Measurements from ENCODE around the gene CDC37L1. TPM values are rescaled to one million over a fixed set of nuclear protein-coding genes. Genes with fewer than 3 reads are reported as not detected.

CDC37L1 gene
- total and polyA plus RNA-seq, 2 of the 8 experiments (the other 6 are each of a cell fraction or from before 2014, with no cell fraction given): 4.6 to 23.8 TPM

- TF ChIP-seq E2F6 (IDR thresholded peaks at IDR 0.05): peak; percentile 70; the same call in 1 of the 2 replicates
- no peak for TF ChIP-seq EGR1 (IDR thresholded peaks at IDR 0.05; ENCODE audit: borderline replicate concordance, low read depth, low read length)
- TF ChIP-seq CTCF (IDR thresholded peaks at IDR 0.05; ENCODE audit: control extremely low read depth in 1 of 3, insufficient read depth in 1 of 3, low read depth in 1 of 3, low read length in 3 of 3): peak; percentile 36 to 56 (median 52); a peak in 3 of 4 replicates
- TF ChIP-seq HDAC2 (IDR thresholded peaks at IDR 0.05; ENCODE audit: borderline replicate concordance in 1 of 2, low read depth in 2 of 2, low read length in 2 of 2): no peak; a peak in 3 of 4 replicates
- TF ChIP-seq CTBP2 (IDR thresholded peaks at IDR 0.05; ENCODE audit: borderline replicate concordance, insufficient read depth, insufficient read length, low read length): no peak
- TF ChIP-seq KDM4A (IDR thresholded peaks at IDR 0.05; ENCODE audit: low read depth, low read length, severe bottlenecking): peak; percentile 84
- no peak for TF ChIP-seq CBX5 (IDR thresholded peaks at IDR 0.05; ENCODE audit: low read depth, low read length)
- no peak for TF ChIP-seq SUZ12 (IDR thresholded peaks at IDR 0.05; ENCODE audit: low read length)
- TF ChIP-seq TCF12 (IDR thresholded peaks at IDR 0.05; ENCODE audit: low read depth, low read length): no peak
- no peak for TF ChIP-seq BRCA1 (IDR thresholded peaks at IDR 0.05; ENCODE audit: low read depth, low read length)
- TF ChIP-seq JUN (IDR thresholded peaks at IDR 0.05; ENCODE audit: low read depth, low read length): no peak
- no peak for TF ChIP-seq KDM1A (IDR thresholded peaks at IDR 0.05; ENCODE audit: borderline replicate concordance, low read length)
- no peak; the same call in 1 of the 2 replicates for TF ChIP-seq BACH1 (IDR thresholded peaks at IDR 0.05; ENCODE audit: low read length)
- peak; percentile 85 for TF ChIP-seq YY1 (IDR thresholded peaks at IDR 0.05; ENCODE audit: low read depth, low read length)
- no peak for TF ChIP-seq SIX5 (IDR thresholded peaks at IDR 0.05; ENCODE audit: low read depth, low read length)
- TF ChIP-seq GABPA (IDR thresholded peaks at IDR 0.05; ENCODE audit: borderline replicate concordance, insufficient read depth, low read length): peak; percentile 89
- peak; percentile 83 to 92 for TF ChIP-seq POLR2A (IDR thresholded peaks at IDR 0.05; ENCODE audit: control extremely low read depth in 1 of 2, low read depth in 2 of 2, low read length in 2 of 2)
- TF ChIP-seq JUND (IDR thresholded peaks at IDR 0.05; ENCODE audit: low read length): 0 out of 2 replicates have a peak, but pooled peaks have one; percentile 25
- no peak for TF ChIP-seq FOSL1 (IDR thresholded peaks at IDR 0.05; ENCODE audit: insufficient read depth, low read depth, low read length)
- 0 out of 2 replicates have a peak, but pooled peaks have one; percentile 12 for TF ChIP-seq KDM5A (IDR thresholded peaks at IDR 0.05; ENCODE audit: low read length)
These were observed at the start of gene CDC37L1 (continued) for GRCh38 chr9:4679268-4680172.
